GM12892 (cell line): Measurements from ENCODE around the gene S100A7A.

ENCODE experiments used
- POLR2A ChIP-seq: IDR thresholded peaks from 2 replicates; pipeline ENCODE4 v1.6.1; 2011; ENCODE audit warnings: low read depth, low read length, control low read depth
- POLR2AphosphoS5 ChIP-seq: IDR thresholded peaks from 2 replicates; pipeline ENCODE4 v1.6.1; 2011; ENCODE audit warnings: low read depth, low read length, control low read depth

GRCh38 chr1:153379591-153379990, 36.7 kb upstream of the S100A7A start:
- TF ChIP-seq POLR2A (no peak), POLR2AphosphoS5 (no peak)
